Fibroblast of peridontal ligament (primary cell): Measurements from ENCODE around the gene AKAP7.

ENCODE experiments used
- DNase-seq: peaks from one replicate; pipeline ENCODE4 v3.0.0-alpha.2; 2010; ENCODE audit errors: extremely low read depth

Gene AKAP7

GRCh38 chr6:131199568-131200272 lies 64.5 kb downstream of the AKAP7 start:
- DNase-seq = peak; percentile 72

GRCh38 chr6:131205481-131206244 lies 70.4 kb downstream of the AKAP7 start:
- DNase-seq = peak; percentile 7

- no peak for DNase-seq
These were observed 71.4 kb downstream of the AKAP7 start for GRCh38 chr6:131206463-131207251.

GRCh38 chr6:131208787-131209186 lies 73.5 kb downstream of the AKAP7 start:
- no peak for DNase-seq

- peak; percentile 58 for DNase-seq
These were observed 75.2 kb downstream of the AKAP7 start for GRCh38 chr6:131210469-131210868.

GRCh38 chr6:131212024-131212423 lies 76.8 kb downstream of the AKAP7 start:
- peak; percentile 25 for DNase-seq

- peak; percentile 1 for DNase-seq
These were observed 77.6 kb downstream of the AKAP7 start for GRCh38 chr6:131212913-131213312.

GRCh38 chr6:131213501-131213990 lies 78.3 kb downstream of the AKAP7 start:
- peak; percentile 84 for DNase-seq

GRCh38 chr6:131215219-131215618 lies 80.0 kb downstream of the AKAP7 start:
- no peak for DNase-seq

- no peak for DNase-seq
These were observed 81.0 kb downstream of the AKAP7 start for GRCh38 chr6:131216246-131216645.

GRCh38 chr6:131222773-131223172 lies 87.5 kb downstream of the AKAP7 start:
- DNase-seq = peak; percentile 35

GRCh38 chr6:131223416-131223815 lies 88.1 kb downstream of the AKAP7 start:
- peak; percentile 39 for DNase-seq

- DNase-seq = peak; percentile 26
These were observed 89.9 kb downstream of the AKAP7 start for GRCh38 chr6:131225127-131225526.

- DNase-seq = no peak
These were observed 90.7 kb downstream of the AKAP7 start for GRCh38 chr6:131225959-131226358.

- no peak for DNase-seq
These were observed 91.3 kb downstream of the AKAP7 start for GRCh38 chr6:131226459-131227157.

- DNase-seq = no peak
These were observed 91.9 kb downstream of the AKAP7 start for GRCh38 chr6:131227158-131227543.

GRCh38 chr6:131231103-131231502 lies 95.8 kb downstream of the AKAP7 start:
- DNase-seq = no peak

- DNase-seq = no peak
These were observed 96.6 kb downstream of the AKAP7 start for GRCh38 chr6:131231891-131232290.

GRCh38 chr6:131244942-131245341 lies 109.7 kb downstream of the AKAP7 start:
- DNase-seq = no peak

- peak; percentile 54 for DNase-seq
These were observed 114.9 kb downstream of the AKAP7 start for GRCh38 chr6:131250122-131250521.

GRCh38 chr6:131250936-131251335 lies 115.7 kb downstream of the AKAP7 start:
- DNase-seq = no peak
